HL-60 (cell line): ENCODE measurements around the gene TDRD1.

ENCODE experiments used
- GABPA ChIP-seq: IDR thresholded peaks from 2 replicates; pipeline ENCODE4 v1.6.1; 2012; ENCODE audit warnings: low read depth
- POLR2AphosphoS5 ChIP-seq: IDR thresholded peaks from 2 replicates; pipeline ENCODE4 v1.6.1; 2012; ENCODE audit warnings: low read depth
- TF ChIP-seq, protein P1 (sequence below): IDR thresholded peaks from one replicate; pipeline ENCODE4 v1.5.1; 2011; ENCODE audit warnings: low read length, control low read depth, inconsistent platforms; ENCODE audit not compliant: insufficient read depth
- TF ChIP-seq, protein P2 (sequence below): IDR thresholded peaks from 2 replicates; pipeline ENCODE4 v1.6.1; 2012; ENCODE audit warnings: low read depth; ENCODE audit not compliant: insufficient replicate concordance

DNA sequence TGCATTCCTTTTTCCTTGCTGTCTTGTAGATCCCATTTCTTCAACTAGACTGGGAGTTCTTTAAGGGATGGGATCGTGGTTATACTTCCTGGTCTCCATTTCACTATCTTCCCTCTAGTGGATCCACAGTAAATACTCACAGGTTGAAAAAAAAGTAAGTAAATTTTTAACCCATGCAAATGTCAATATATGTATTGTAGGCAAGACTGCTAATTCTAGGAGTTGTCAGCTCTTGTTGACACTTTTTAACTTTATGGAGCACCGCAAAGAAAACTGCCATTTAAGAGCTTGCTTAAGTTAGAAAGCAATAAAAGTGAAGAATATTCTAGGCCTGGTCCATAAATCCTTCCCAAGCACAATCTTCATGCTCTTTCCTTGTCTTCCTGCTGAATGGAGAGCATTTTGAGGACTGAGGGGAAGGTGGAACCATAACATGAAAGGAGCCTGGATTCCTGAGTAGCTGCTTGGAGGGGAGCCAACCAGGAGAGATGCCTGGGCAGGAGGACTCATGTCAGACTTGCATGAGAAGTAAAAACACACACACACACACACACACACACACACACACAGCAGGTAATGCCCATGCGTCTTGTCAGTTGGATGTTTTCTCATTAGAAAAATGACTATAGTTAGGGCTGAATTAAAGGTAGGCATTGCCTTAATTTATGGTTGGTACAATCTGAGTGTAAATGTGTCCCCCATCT is 92.1 kb downstream of the TDRD1 start:
- no peak for TF ChIP-seq POLR2AphosphoS5
- TF ChIP-seq, protein P1, sequence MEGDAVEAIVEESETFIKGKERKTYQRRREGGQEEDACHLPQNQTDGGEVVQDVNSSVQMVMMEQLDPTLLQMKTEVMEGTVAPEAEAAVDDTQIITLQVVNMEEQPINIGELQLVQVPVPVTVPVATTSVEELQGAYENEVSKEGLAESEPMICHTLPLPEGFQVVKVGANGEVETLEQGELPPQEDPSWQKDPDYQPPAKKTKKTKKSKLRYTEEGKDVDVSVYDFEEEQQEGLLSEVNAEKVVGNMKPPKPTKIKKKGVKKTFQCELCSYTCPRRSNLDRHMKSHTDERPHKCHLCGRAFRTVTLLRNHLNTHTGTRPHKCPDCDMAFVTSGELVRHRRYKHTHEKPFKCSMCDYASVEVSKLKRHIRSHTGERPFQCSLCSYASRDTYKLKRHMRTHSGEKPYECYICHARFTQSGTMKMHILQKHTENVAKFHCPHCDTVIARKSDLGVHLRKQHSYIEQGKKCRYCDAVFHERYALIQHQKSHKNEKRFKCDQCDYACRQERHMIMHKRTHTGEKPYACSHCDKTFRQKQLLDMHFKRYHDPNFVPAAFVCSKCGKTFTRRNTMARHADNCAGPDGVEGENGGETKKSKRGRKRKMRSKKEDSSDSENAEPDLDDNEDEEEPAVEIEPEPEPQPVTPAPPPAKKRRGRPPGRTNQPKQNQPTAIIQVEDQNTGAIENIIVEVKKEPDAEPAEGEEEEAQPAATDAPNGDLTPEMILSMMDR: no peak
- TF ChIP-seq GABPA: no peak
- TF ChIP-seq, protein P2, sequence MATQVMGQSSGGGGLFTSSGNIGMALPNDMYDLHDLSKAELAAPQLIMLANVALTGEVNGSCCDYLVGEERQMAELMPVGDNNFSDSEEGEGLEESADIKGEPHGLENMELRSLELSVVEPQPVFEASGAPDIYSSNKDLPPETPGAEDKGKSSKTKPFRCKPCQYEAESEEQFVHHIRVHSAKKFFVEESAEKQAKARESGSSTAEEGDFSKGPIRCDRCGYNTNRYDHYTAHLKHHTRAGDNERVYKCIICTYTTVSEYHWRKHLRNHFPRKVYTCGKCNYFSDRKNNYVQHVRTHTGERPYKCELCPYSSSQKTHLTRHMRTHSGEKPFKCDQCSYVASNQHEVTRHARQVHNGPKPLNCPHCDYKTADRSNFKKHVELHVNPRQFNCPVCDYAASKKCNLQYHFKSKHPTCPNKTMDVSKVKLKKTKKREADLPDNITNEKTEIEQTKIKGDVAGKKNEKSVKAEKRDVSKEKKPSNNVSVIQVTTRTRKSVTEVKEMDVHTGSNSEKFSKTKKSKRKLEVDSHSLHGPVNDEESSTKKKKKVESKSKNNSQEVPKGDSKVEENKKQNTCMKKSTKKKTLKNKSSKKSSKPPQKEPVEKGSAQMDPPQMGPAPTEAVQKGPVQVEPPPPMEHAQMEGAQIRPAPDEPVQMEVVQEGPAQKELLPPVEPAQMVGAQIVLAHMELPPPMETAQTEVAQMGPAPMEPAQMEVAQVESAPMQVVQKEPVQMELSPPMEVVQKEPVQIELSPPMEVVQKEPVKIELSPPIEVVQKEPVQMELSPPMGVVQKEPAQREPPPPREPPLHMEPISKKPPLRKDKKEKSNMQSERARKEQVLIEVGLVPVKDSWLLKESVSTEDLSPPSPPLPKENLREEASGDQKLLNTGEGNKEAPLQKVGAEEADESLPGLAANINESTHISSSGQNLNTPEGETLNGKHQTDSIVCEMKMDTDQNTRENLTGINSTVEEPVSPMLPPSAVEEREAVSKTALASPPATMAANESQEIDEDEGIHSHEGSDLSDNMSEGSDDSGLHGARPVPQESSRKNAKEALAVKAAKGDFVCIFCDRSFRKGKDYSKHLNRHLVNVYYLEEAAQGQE: no peak
